GM13976 (cell line): Measurements from ENCODE around the gene PRM2.

ENCODE experiments used
- DNase-seq: peaks from one replicate; pipeline ENCODE4 v3.0.0; 2012; ENCODE audit warnings: low spot score
- CTCF ChIP-seq: IDR thresholded peaks from 2 replicates; pipeline ENCODE4 v1.5.1; 2012; ENCODE audit warnings: borderline replicate concordance, mild to moderate bottlenecking; ENCODE audit not compliant: insufficient read depth; ENCODE audit errors: extremely low read depth, missing control alignments, control extremely low read depth
- in situ Hi-C: fragments of 300-500 bp; cut with MboI; formaldehyde crosslinking; loops from one replicate; pipeline ENCODE4 v1.12.0; 2022; ENCODE audit warnings: low sequenced_read_pairs, mixed read lengths, inconsistent platforms; ENCODE audit not compliant: unreplicated experiment

PRM2 gene

GRCh38 chr16:11276896-11277593 is 765 bp upstream of the PRM2 start:
- DNase-seq = no peak
- in situ Hi-C loops = no loop called here
- no peak for TF ChIP-seq CTCF

- no peak for DNase-seq
- in situ Hi-C loops = no loop called here
- TF ChIP-seq CTCF = no peak
These were observed 1.3 kb downstream of the PRM2 start for GRCh38 chr16:11274964-11275363.

DNA sequence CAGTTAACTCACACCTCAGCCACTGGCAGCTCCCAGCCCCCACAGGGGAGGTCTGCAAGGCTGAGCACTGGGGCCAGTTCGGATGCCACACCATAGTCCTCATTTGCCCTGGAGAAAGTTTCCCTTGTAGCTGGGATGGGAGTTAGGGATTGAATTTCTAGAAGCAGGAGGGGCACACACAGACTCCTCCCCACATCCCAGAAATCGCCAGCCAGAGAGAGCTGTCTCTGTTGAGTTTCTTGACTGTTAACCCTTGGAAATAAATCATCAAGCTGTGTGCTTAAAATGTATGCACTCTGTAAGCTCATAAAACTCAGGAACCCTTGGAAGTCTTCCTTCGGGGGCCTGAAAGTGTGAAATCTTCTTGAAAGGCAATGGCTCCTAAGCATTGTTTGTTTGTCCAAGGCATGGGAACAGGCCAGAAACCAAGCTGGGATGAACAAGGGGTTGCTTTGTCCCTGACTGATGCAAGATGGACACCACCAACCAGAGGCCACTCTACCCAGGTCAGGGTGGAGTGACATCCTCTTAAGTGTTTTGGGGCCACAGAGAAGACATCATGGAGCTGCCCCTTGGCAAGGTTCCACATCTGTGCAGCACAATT is 2.5 kb downstream of the PRM2 start:
- no peak for TF ChIP-seq CTCF
- no peak for DNase-seq
- in situ Hi-C loops = no loop called here

- in situ Hi-C loops = no loop called here
- no peak for DNase-seq
- TF ChIP-seq CTCF = no peak
These were observed 3.2 kb downstream of the PRM2 start, which contains the start of gene PRM3 for GRCh38 chr16:11272921-11273720. PRM3 (minus strand) TSS chr16:11273629; CDS start chr16:11273595, 34 bp downstream.

GRCh38 chr16:11272484-11272883 is 3.8 kb downstream of the PRM2 start:
- no peak for TF ChIP-seq CTCF
- no peak for DNase-seq
- in situ Hi-C loops = no loop called here

DNA sequence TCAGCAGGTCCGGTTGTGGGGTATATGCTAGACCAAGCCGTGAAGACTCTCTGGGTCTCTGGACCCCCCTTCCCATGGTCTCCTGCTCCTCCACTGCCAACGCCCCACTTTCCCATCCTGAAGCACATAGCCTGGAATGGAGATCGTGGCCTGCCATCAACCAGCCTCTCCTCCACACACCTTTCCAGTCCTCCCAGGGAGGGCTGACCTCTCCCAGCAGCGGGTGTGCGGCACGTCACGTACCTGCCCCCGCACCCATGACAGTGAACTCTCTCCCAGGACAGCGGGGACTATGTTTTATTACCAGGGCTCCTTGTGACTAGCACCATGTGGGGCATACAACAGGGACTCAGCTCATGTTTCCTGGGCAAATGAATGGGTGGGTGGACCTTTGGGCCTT is 4.7 kb downstream of the PRM2 start:
- in situ Hi-C loops = no loop called here
- no peak for DNase-seq
- TF ChIP-seq CTCF = no peak
